HK-2 (cell line): ENCODE measurements around the gene FAM25A.

Experiments
- DNase-seq: peaks from one replicate; pipeline ENCODE4 v3.0.0-alpha.2; 2018; ENCODE audit not compliant: unreplicated experiment

The FAM25A gene

DNA sequence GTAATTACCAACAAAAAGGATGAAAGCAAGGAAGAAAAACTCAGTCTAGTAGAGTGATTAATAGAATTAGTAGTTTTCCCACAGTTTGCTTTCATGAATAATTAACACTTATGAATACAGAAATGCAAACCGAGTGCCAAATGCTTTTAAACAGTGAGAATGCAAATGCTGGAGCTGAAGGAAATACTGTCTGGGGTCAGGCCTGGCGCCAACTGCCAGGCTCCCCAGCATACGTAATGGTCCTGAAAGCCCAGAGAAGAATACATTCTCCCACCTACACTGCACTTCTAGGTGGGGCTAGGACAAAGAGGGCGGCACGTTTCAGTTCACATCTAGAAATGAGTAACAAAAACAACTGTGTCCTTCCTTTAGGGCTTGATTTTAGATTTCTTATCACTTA, 44.6 kb downstream of the FAM25A start:
- DNase-seq = no peak

DNA sequence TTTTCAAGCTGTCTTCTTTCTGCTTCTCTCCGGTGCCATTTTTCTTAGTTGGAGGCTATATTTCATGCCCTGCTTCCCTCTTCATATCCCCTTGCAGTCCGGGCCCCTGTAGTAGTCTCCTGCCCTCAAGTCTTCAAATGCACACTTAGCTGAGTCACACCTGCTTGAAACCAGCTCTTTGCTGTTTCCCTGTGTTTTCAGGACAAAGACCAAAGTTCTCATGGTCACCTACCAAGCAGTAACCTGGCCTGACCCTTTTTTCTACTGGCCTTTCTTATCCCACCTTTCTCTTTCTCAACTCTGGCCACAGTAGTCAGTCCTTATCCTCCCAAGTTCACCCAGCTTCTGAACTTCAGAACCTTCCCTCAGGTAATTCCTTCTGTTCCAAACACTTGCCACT, 46.1 kb downstream of the FAM25A start:
- DNase-seq = no peak

- DNase-seq = no peak
Measured at GRCh38 chr10:87066865-87067264, 46.8 kb downstream of the FAM25A start.

- no peak for DNase-seq
Measured at GRCh38 chr10:87068281-87068680, 48.2 kb downstream of the FAM25A start.

- no peak for DNase-seq
Measured at GRCh38 chr10:87072449-87072848, 52.4 kb downstream of the FAM25A start.
